Panc1 (cell line): ENCODE results near the gene DDX20.

Experiments
- CTCF ChIP-seq: fragments of 450-650 bp; IDR thresholded peaks from 2 replicates; pipeline ENCODE4 v1.5.1; 2017; ENCODE audit warnings: mild to moderate bottlenecking
- POLR2AphosphoS5 ChIP-seq: IDR thresholded peaks from 2 replicates; pipeline ENCODE4 v1.6.1; 2012; ENCODE audit warnings: mild to moderate bottlenecking, low read depth, low read length, moderate library complexity
- REST ChIP-seq, 2 experiments: IDR thresholded peaks; 2 replicates each; pipeline ENCODE4 v1.6.1; 2011 to 2012; ENCODE audit warnings: low read depth in 2 of 2, control low read depth in 1 of 2, low read length in 1 of 2, mild to moderate bottlenecking in 1 of 2, moderate library complexity in 1 of 2; ENCODE audit not compliant: insufficient read depth in 1 of 2
- SIN3A ChIP-seq: IDR thresholded peaks from 2 replicates; pipeline ENCODE4 v1.6.1; 2012; ENCODE audit warnings: low read depth, mild to moderate bottlenecking, low read length, moderate library complexity, borderline replicate concordance; ENCODE audit not compliant: insufficient read depth
- TCF7L2 ChIP-seq: IDR thresholded peaks from 2 replicates; pipeline ENCODE4 v1.6.1; 2011; ENCODE audit warnings: mild to moderate bottlenecking, low read depth, low read length, inconsistent platforms

GRCh38 chr1:111717450-111717849 is 38.3 kb upstream of the DDX20 start:
- TF ChIP-seq CTCF, result no peak
- TF ChIP-seq POLR2AphosphoS5, result no peak
- TF ChIP-seq REST (IDR thresholded peaks at IDR 0.05; ENCODE audit: insufficient read depth in 1 of 2, low read depth in 2 of 2, low read length in 1 of 2), result no peak
- TF ChIP-seq SIN3A, result no peak
- no peak for TF ChIP-seq TCF7L2
